HCT116 (cell line): ENCODE results near the gene CDK5RAP2. TPM values are rescaled to one million over a fixed set of nuclear protein-coding genes. Genes with fewer than 3 reads are reported as not detected.

Experiments
- ATAC-seq: fragments of 200-7000 bp; cut with Tn5 transposase; 2 replicates; pipeline ENCODE4 v1.9.1; 2020; ENCODE audit warnings: mild to moderate bottlenecking, moderate library complexity
- BruUV-seq: library from RNA; stranded (reverse); fragments of 400-500 nt; replicated peaks from 2 replicates; lab custom pipeline; 2021; lab: Mats Ljungman, UMichigan
- CTCF ChIA-PET: fragments of 300-600 bp; sonication (Branson Sonifier 250); formaldehyde crosslinking; loops from one replicate; lab custom pipeline; 2021; ENCODE audit warnings: antibody characterized with exemption; lab: Charles Lee
- POLR2A ChIA-PET: fragments of 300-600, 350-600 bp; sonication (Branson Sonifier 250); formaldehyde crosslinking; loops from one replicate; lab custom pipeline; 2021; ENCODE audit warnings: antibody characterized with exemption; lab: Charles Lee
- RAD21 ChIA-PET, 2 experiments: fragments of 300-600 bp; sonication (Branson Sonifier 250); formaldehyde crosslinking; loops; one replicate each; lab custom pipeline; 2023; ENCODE audit warnings: low total read pairs in 2 of 2; ENCODE audit not compliant: uncharacterized antibody in 2 of 2, unreplicated experiment in 2 of 2, low non-redundant PET in 1 of 2; lab: Charles Lee
- DNase-seq: peaks from one replicate; pipeline ENCODE4 v3.0.0-alpha.2; 2010; ENCODE audit warnings: low read depth, low spot score
- H2AFZ ChIP-seq: fragments of 200-600 bp; shearing (Covaris generic), sonication (generic); 2 replicates; pipeline ENCODE4 v1.6.1; 2017; ENCODE audit warnings: low read depth, mixed run types, mixed read lengths, antibody characterized with exemption, low read length; ENCODE audit not compliant: poor library complexity, severe bottlenecking
- H3K27ac ChIP-seq: 2 replicates; pipeline ENCODE4 v1.5.1; 2012; ENCODE audit warnings: low read depth, low read length
- H3K27me3 ChIP-seq: fragments of 200-600 bp; sonication (generic); 2 replicates; pipeline ENCODE4 v1.6.1; 2016; ENCODE audit warnings: mixed run types, low read length, mixed read lengths; ENCODE audit not compliant: insufficient read depth
- H3K36me3 ChIP-seq, 2 experiments: fragments of 200-500 bp in 1 of 2; fragments of 200-600 bp in 1 of 2; sonication (Bioruptor generic) in 1 of 2; sonication (generic) in 1 of 2; 2 replicates each; pipeline versions ENCODE4 v1.5.1 to v1.6.1; 2014 to 2016; ENCODE audit warnings: low read length in 2 of 2, inconsistent platforms in 1 of 2, mixed read lengths in 1 of 2, mixed run types in 1 of 2; ENCODE audit not compliant: insufficient read depth in 2 of 2, control insufficient read depth in 1 of 2
- H3K4me1 ChIP-seq, 2 experiments: fragments of 200-600 bp in 1 of 2; sonication (generic) in 1 of 2; 2 replicates each; pipeline versions ENCODE4 v1.5.1 to v1.6.1; 2012 to 2017; ENCODE audit warnings: low read length in 2 of 2, inconsistent platforms in 1 of 2, mild to moderate bottlenecking in 1 of 2, mixed read lengths in 1 of 2, mixed run types in 1 of 2, moderate library complexity in 1 of 2; ENCODE audit not compliant: insufficient read depth in 2 of 2, control insufficient read depth in 1 of 2
- H3K4me2 ChIP-seq: fragments of 200-600 bp; sonication (generic); 2 replicates; pipeline ENCODE4 v1.6.1; 2017; ENCODE audit warnings: mixed run types, low read length, mixed read lengths
- H3K4me3 ChIP-seq, 2 experiments: fragments of 200-600 bp in 1 of 2; sonication (generic) in 1 of 2; replicated peaks in 1 of 2; 2 replicates each; pipeline ENCODE4 v1.5.1; 2011 to 2016; ENCODE audit warnings: low read length in 2 of 2, control low read depth in 1 of 2, low read depth in 1 of 2, mild to moderate bottlenecking in 1 of 2, mixed read lengths in 1 of 2, mixed run types in 1 of 2
- H3K79me2 ChIP-seq: fragments of 200-600 bp; sonication (generic); 2 replicates; pipeline ENCODE4 v1.6.1; 2017; ENCODE audit warnings: mild to moderate bottlenecking, mixed run types, low read length, moderate library complexity, mixed read lengths; ENCODE audit not compliant: insufficient read depth
- H3K9ac ChIP-seq: fragments of 200-600 bp; sonication (generic); 2 replicates; pipeline ENCODE4 v1.6.1; 2016; ENCODE audit warnings: low read length, mixed read lengths
- H3K9me2 ChIP-seq: fragments of 200-600 bp; sonication (generic), shearing (Covaris generic); 2 replicates; pipeline ENCODE4 v1.6.1; 2017; ENCODE audit warnings: mixed run types, mild to moderate bottlenecking, moderate library complexity; ENCODE audit not compliant: insufficient read depth
- H3K9me3 ChIP-seq, 2 experiments: fragments of 200-500 bp in 1 of 2; fragments of 200-600 bp in 1 of 2; sonication (Bioruptor generic) in 1 of 2; sonication (generic) in 1 of 2; 2 replicates each; pipeline ENCODE4 v1.6.1; 2014 to 2017; ENCODE audit warnings: low read length in 2 of 2, mixed read lengths in 2 of 2, inconsistent platforms in 1 of 2, low read depth in 1 of 2, mild to moderate bottlenecking in 1 of 2, mixed run types in 1 of 2, moderate library complexity in 1 of 2; ENCODE audit not compliant: control insufficient read depth in 1 of 2, insufficient read depth in 1 of 2
- H4K20me1 ChIP-seq: fragments of 200-600 bp; sonication (generic), shearing (Covaris generic); 2 replicates; pipeline ENCODE4 v1.6.1; 2017; ENCODE audit warnings: mixed run types, mild to moderate bottlenecking, moderate library complexity; ENCODE audit not compliant: insufficient read depth
- CEBPB ChIP-seq: IDR thresholded peaks from 2 replicates; pipeline ENCODE4 v1.6.1; 2012; ENCODE audit warnings: low read depth
- EGR1 ChIP-seq: IDR thresholded peaks from 2 replicates; pipeline ENCODE4 v1.6.1; 2012; ENCODE audit warnings: low read depth
- ELF1 ChIP-seq: IDR thresholded peaks from 2 replicates; pipeline ENCODE4 v1.6.1; 2012; ENCODE audit warnings: low read depth, borderline replicate concordance
- EZH2phosphoT487 ChIP-seq: fragments of 200-600 bp; IDR thresholded peaks from 2 replicates; pipeline ENCODE4 v1.6.1; 2018; ENCODE audit warnings: antibody characterized with exemption, borderline replicate concordance
- JUND ChIP-seq: IDR thresholded peaks from 2 replicates; pipeline ENCODE4 v1.6.1; 2012
- POLR2A ChIP-seq: IDR thresholded peaks from 2 replicates; pipeline ENCODE4 v1.7.0; 2011; ENCODE audit warnings: borderline replicate concordance; ENCODE audit not compliant: insufficient read depth, insufficient read length; ENCODE audit errors: extremely low read depth
- POLR2AphosphoS5 ChIP-seq: IDR thresholded peaks from 2 replicates; pipeline ENCODE4 v1.6.1; 2011; ENCODE audit warnings: mild to moderate bottlenecking, low read depth, low read length, moderate library complexity
- RAD21 ChIP-seq: IDR thresholded peaks from 2 replicates; pipeline ENCODE4 v1.6.1; 2012; ENCODE audit warnings: low read depth, mild to moderate bottlenecking
- SIN3A ChIP-seq: IDR thresholded peaks from 2 replicates; pipeline ENCODE4 v1.6.1; 2012; ENCODE audit warnings: low read depth
- TCF7L2 ChIP-seq: IDR thresholded peaks from 2 replicates; pipeline ENCODE4 v1.7.0; 2011; ENCODE audit warnings: borderline replicate concordance, inconsistent platforms; ENCODE audit not compliant: insufficient read depth, insufficient read length; ENCODE audit errors: extremely low read depth
- ZNF274 ChIP-seq: fragments of 200-500 bp; sonication (Bioruptor generic); IDR thresholded peaks from 2 replicates; pipeline ENCODE4 v1.6.1; 2014; ENCODE audit warnings: mild to moderate bottlenecking, low read depth, low read length, inconsistent platforms
- intact Hi-C: fragments of 100-400 bp; cut with micrococcal nuclease; formaldehyde crosslinking; loops from 2 replicates; pipeline ENCODE4 v1.10.0; 2022
- total RNA-seq: library from RNA; stranded (reverse); gene quantifications from one replicate; pipeline ENCODE4 v1.2.1, GENCODE V29; 2021; ENCODE audit not compliant: unreplicated experiment
- TF ChIP-seq, protein P1 (sequence below), 3 experiments: fragments of 200-600 bp in 1 of 3; sonication (generic) in 1 of 3; IDR thresholded peaks in 2 of 3; conservative IDR thresholded peaks in 1 of 3; 2 replicates each; pipeline ENCODE4 v1.5.1; 2012 to 2017; ENCODE audit warnings: low read depth in 2 of 3, low read length in 2 of 3, antibody characterized with exemption in 1 of 3, borderline replicate concordance in 1 of 3, control low read depth in 1 of 3, mild to moderate bottlenecking in 1 of 3, mixed read lengths in 1 of 3, mixed run types in 1 of 3, moderate library complexity in 1 of 3; ENCODE audit not compliant: insufficient read depth in 1 of 3

Gene CDK5RAP2
- total RNA-seq, 1 experiment from 2014 or later = 56.2 TPM

DNA sequence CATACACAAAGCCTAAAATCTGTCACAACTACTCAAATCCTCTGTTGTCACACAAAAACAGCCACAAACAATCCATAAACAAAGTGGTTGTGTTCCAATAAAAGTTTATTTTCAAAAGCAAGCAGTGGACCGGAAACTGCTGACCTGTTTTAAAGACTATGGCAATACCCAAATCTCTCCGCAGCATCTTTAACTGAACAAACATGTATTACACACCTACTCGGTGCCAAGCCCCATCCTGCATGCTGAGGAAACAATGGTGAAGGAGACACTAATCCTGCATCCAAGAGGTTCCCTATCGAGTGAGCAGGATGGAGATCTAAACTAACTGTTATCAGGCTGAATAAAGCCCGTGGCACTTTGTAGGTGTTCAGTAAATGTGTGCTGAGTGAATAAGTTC, 11.2 kb downstream of the CDK5RAP2 start:
- ChIA-PET POLR2A (no interaction called here), RAD21 (no interaction called here), CTCF (no interaction called here)
- Histone ChIP-seq H3K4me3 (no peak overlapping the region), H3K4me2 (no peak overlapping the region), H3K79me2 (peaks cover 47% of the 10 kb centered on the region), H3K9me2 (no peaks in the 10 kb centered on the region), H2AFZ (no peak overlapping the region), H3K4me1 (no peaks in the 10 kb centered on the region), H3K36me3 (peaks cover 30 to 33% of the 10 kb centered on the region in 2 experiments; a peak in 3 of 4 replicates), H3K9ac (no peak overlapping the region), H4K20me1 (no peaks in the 10 kb centered on the region), H3K27ac (no peak overlapping the region)
- BruUV-seq = no TSS peak
- DNase-seq (no peak), ATAC-seq (no peak)
- intact Hi-C loops = no loop called here
- no peak for TF ChIP-seq ZNF274
- no peak for TF ChIP-seq EZH2phosphoT487
- TF ChIP-seq POLR2A = no peak
- no peak for TF ChIP-seq JUND
- TF ChIP-seq RAD21 = no peak
- TF ChIP-seq EGR1 = no peak
- TF ChIP-seq SIN3A = no peak
- TF ChIP-seq CEBPB = no peak
- TF ChIP-seq ELF1 = no peak
- TF ChIP-seq POLR2AphosphoS5 = no peak
- TF ChIP-seq, protein P1, sequence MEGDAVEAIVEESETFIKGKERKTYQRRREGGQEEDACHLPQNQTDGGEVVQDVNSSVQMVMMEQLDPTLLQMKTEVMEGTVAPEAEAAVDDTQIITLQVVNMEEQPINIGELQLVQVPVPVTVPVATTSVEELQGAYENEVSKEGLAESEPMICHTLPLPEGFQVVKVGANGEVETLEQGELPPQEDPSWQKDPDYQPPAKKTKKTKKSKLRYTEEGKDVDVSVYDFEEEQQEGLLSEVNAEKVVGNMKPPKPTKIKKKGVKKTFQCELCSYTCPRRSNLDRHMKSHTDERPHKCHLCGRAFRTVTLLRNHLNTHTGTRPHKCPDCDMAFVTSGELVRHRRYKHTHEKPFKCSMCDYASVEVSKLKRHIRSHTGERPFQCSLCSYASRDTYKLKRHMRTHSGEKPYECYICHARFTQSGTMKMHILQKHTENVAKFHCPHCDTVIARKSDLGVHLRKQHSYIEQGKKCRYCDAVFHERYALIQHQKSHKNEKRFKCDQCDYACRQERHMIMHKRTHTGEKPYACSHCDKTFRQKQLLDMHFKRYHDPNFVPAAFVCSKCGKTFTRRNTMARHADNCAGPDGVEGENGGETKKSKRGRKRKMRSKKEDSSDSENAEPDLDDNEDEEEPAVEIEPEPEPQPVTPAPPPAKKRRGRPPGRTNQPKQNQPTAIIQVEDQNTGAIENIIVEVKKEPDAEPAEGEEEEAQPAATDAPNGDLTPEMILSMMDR (IDR thresholded peaks at IDR 0.05 in 2 of 3, conservative IDR thresholded peaks at IDR 0.05 in 1 of 3; ENCODE audit: borderline replicate concordance in 1 of 3, insufficient read depth in 1 of 3, low read depth in 2 of 3, low read length in 2 of 3) = no peak
- no peak for TF ChIP-seq TCF7L2
- TF ChIP-seq, all 23 proteins: peak for 0
- Histone ChIP-seq H3K27me3 (no peaks in the 10 kb centered on the region), H3K9me3 (no peaks in the 10 kb centered on the region)
